BJ (cell line): Measurements from ENCODE around the gene ATF5. TPM values are rescaled to one million over a fixed set of nuclear protein-coding genes. Genes with fewer than 3 reads are reported as not detected.

Experiments used
- CTCF ChIA-PET: fragments of 350-600 bp; formaldehyde crosslinking; extraction: SDS; loops from one replicate; lab custom pipeline; 2021; ENCODE audit warnings: antibody characterized with exemption, inconsistent platforms; lab: Yijun Ruan, JAX
- POLR2A ChIA-PET: fragments of 300-600 bp; sonication (Branson Sonifier 250); formaldehyde crosslinking; extraction: SDS; loops from one replicate; lab custom pipeline; 2021; ENCODE audit warnings: antibody characterized with exemption; lab: Charles Lee
- DNase-seq: peaks from one replicate; pipeline ENCODE4 v3.0.0-alpha.2; 2011; ENCODE audit warnings: low read depth
- H3K27me3 ChIP-seq: 2 replicates; pipeline ENCODE4 v1.6.0; 2011; ENCODE audit warnings: low read length; ENCODE audit not compliant: control insufficient read depth, insufficient read depth
- H3K36me3 ChIP-seq: 2 replicates; pipeline ENCODE4 v1.5.1; 2011; ENCODE audit warnings: low read length; ENCODE audit not compliant: control insufficient read depth, insufficient read depth
- H3K4me3 ChIP-seq: 2 replicates; pipeline ENCODE4 v1.5.1; 2011; ENCODE audit warnings: low read depth, mild to moderate bottlenecking, control low read depth, low read length
- polyA plus RNA-seq: library from polyadenylated mRNA; depleted of rRNA; stranded (reverse); fragments of >200 nt; gene quantifications from 2 replicates; pipeline ENCODE4 v1.2.3, GENCODE V29; 2011
- TF ChIP-seq, protein P1 (sequence below): IDR thresholded peaks from 2 replicates; pipeline ENCODE4 v1.5.1; 2011; ENCODE audit warnings: low read depth, mild to moderate bottlenecking, control low read depth, inconsistent platforms, low read length, moderate library complexity; ENCODE audit not compliant: insufficient read depth

ATF5 gene
- polyA plus RNA-seq, 1 experiment: 7.9 TPM

DNA sequence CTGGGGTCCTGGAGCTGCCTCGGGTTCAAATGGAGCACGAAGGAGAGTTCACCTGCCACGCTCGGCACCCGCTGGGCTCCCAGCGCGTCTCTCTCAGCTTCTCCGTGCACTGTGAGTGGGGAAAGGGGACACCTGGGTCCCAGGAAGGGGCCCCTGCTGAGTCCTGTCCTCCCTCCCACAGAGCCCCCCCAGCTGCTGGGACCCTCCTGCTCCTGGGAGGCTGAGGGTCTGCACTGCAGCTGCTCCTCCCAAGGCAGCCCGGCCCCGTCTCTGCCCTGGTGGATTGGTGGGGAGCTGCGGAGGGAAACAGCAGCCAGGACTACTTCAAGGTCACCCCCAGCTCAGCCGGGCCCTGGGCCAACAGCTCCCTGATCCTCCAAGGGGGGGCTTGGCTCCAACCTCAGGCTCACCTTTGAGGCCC lies 43.0 kb downstream of the ATF5 start:
- ChIA-PET CTCF (no interaction called here), POLR2A (no interaction called here)
- Histone ChIP-seq H3K27me3 (no peaks in the 10 kb centered on the region), H3K36me3 (peaks cover 3% of the 10 kb centered on the region; the same call in 1 of the 2 replicates), H3K4me3 (no peak overlapping the region)
- no peak for DNase-seq
- TF ChIP-seq, protein P1, sequence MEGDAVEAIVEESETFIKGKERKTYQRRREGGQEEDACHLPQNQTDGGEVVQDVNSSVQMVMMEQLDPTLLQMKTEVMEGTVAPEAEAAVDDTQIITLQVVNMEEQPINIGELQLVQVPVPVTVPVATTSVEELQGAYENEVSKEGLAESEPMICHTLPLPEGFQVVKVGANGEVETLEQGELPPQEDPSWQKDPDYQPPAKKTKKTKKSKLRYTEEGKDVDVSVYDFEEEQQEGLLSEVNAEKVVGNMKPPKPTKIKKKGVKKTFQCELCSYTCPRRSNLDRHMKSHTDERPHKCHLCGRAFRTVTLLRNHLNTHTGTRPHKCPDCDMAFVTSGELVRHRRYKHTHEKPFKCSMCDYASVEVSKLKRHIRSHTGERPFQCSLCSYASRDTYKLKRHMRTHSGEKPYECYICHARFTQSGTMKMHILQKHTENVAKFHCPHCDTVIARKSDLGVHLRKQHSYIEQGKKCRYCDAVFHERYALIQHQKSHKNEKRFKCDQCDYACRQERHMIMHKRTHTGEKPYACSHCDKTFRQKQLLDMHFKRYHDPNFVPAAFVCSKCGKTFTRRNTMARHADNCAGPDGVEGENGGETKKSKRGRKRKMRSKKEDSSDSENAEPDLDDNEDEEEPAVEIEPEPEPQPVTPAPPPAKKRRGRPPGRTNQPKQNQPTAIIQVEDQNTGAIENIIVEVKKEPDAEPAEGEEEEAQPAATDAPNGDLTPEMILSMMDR: no peak

DNA sequence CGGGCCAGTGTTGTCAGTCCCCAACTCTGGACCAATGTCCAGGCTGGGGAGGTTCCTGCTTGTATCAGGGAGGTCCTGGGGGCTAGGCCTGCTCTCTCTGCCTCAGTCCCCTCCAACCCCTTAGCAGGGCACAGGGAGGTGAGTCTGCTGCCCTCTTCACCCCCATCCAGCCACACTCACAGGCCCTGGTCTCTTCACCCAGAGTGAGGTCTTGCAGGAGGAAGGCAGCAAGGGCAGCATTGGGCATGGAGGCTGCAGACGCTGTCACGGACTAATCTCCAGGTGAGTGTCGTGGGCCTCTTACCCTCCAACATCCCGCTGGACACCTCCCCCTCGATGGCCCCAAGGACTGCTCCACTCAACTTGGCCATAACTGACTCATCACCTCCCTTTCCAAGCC lies 43.8 kb downstream of the ATF5 start:
- ChIA-PET CTCF (no interaction called here), POLR2A (no interaction called here)
- H3K36me3 ChIP-seq: peaks cover 7% of the 10 kb centered on the region; the same call in 1 of the 2 replicates
- no peak for DNase-seq
- H3K27me3 ChIP-seq: no peaks in the 10 kb centered on the region
- TF ChIP-seq, protein P1: no peak
- no peak overlapping the region for H3K4me3 ChIP-seq

DNA sequence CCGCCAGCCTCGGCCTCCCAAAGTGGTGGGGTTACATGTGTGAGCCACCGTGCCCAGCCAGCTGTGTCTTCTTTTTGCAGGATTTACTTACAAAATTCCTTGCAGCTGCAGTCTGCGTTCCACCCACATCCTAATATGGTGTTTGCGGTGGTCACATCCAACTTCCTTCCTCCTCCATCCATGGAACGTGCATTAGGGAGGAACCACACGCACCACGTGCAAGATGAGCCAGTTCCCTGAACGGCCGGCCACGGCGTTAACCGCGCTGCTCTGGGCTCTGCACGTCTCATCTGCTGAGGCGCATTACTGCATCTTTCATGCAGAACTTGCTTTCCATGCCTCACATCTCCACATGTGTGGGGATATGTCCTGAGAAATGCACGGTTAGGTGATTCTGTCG lies 45.0 kb downstream of the ATF5 start:
- Histone ChIP-seq H3K36me3 (peaks cover 10% of the 10 kb centered on the region), H3K4me3 (no peak overlapping the region), H3K27me3 (no peaks in the 10 kb centered on the region)
- POLR2A ChIA-PET: no interaction called here
- DNase-seq: no peak
- TF ChIP-seq, protein P1: no peak
- CTCF ChIA-PET: interaction anchor here (2.5 kb wide), 1 partner anchor 10 kb away, joined by 12 read pairs; no protein-coding TSS in a partner anchor

DNA sequence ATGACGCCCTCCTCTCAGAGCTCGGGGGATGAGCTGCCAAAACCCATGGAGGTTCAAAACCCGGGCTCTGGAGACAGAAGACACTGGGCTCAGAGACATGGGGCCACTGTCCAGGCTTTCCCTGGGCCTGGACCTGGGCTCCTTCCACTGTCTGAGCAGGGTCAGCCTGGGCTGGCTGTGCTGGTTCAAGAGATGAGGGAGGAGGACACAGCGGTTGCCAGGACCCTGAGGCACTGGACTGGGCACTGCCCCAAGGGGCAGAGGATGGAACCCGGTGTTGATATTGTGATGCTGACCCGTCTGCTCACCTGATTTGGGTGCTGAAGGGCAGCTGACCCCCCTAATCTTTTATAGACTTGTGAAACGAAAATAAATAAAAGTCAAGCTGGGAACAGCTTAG lies 46.0 kb downstream of the ATF5 start:
- Histone ChIP-seq H3K27me3 (no peaks in the 10 kb centered on the region), H3K36me3 (peaks cover 11% of the 10 kb centered on the region), H3K4me3 (no peak overlapping the region)
- DNase-seq: no peak
- TF ChIP-seq, protein P1: no peak
- POLR2A ChIA-PET: no interaction called here
- CTCF ChIA-PET: interaction anchor here (2.5 kb wide), 1 partner anchor 9 kb away, joined by 12 read pairs; no protein-coding TSS in a partner anchor

DNA sequence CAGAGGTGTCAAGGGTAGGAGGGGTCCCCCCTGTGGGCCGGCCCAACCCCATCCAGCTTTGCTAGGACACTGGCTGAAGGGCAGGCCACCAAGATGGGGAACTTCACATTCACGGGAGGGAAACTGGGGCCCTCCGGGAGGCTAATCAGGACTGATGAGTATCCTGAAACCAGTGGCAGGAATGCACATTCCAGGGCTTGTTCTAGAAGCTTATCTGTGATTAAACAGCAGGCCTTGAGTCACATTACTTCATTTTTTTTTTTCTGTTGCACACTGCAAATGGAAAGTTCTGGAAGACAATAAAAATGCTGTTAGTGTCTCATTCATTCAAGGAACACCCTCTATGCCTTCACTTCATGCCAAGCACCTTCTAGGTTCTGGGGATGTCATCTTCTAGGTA lies 47.5 kb downstream of the ATF5 start:
- Histone ChIP-seq H3K36me3 (peaks cover 11% of the 10 kb centered on the region), H3K27me3 (no peaks in the 10 kb centered on the region), H3K4me3 (no peak overlapping the region)
- ChIA-PET CTCF (interaction anchor here (1.6 to 2.5 kb wide), 2 partner anchors 8 to 38 kb away, joined by 5 to 12 read pairs; no protein-coding TSS in a partner anchor), POLR2A (no interaction called here)
- DNase-seq: no peak
- TF ChIP-seq, protein P1: no peak
